Pons (tissue), 1 donor: ENCODE results near the gene CD33.
A peak's percentile ranks its signal among the peaks of the same experiment; 100 is the strongest.

Experiments used
- DNase-seq: peaks from one replicate; pipeline ENCODE4 v3.0.0-alpha.2; 2016; ENCODE audit warnings: low spot score

CD33 gene

DNA sequence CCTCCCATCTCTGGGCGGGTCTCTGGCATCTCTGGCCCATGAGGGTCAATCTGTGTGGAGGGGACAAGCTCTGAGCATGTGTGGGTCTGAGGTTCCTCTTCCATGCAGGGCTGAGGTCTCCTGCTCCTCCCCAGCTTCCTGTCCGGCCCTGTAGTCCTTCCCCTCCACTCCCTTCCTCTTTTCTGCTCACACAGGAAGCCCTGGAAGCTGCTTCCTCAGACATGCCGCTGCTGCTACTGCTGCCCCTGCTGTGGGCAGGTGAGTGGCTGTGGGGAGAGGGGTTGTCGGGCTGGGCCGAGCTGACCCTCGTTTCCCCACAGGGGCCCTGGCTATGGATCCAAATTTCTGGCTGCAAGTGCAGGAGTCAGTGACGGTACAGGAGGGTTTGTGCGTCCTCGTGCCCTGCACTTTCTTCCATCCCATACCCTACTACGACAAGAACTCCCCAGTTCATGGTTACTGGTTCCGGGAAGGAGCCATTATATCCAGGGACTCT, at the start of gene CD33:
Gene CD33 (plus strand): TSS at position 183 of the 496 bp plus-strand sequence. CDS start 39 bp downstream, at position 222.
- DNase-seq, result peak; percentile 46

GRCh38 chr19:51179256-51179655, 45.6 kb upstream of the CD33 start:
- no peak for DNase-seq

- no peak for DNase-seq
Observed at GRCh38 chr19:51181377-51181912, 43.4 kb upstream of the CD33 start.

DNA sequence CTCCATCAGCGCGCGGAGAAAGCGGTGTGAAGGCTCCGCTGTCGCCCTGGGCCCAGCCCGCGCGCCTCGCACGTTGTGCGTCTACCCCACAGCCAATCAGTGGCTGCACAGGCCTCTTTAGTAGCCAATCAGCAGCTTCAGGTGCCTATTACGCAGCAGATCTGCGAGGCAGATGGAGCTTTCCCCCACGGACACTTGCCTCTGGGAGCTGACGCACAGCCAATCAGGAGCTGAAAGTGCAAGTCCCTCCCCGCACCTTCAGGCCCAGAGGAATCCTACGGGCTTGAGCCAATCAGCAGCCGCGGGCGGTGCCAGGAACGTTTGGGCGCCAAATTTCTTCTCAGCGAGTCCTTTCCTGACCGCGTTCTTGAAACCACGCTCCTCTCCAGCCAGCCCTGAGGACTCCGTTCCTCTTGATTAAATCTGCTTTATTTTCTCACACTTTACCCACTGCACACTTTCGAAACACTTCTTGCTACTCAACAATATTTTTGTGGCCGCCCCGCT, 42.9 kb upstream of the CD33 start:
- DNase-seq, result no peak

GRCh38 chr19:51183629-51184028, 41.3 kb upstream of the CD33 start:
- DNase-seq, result no peak

DNA sequence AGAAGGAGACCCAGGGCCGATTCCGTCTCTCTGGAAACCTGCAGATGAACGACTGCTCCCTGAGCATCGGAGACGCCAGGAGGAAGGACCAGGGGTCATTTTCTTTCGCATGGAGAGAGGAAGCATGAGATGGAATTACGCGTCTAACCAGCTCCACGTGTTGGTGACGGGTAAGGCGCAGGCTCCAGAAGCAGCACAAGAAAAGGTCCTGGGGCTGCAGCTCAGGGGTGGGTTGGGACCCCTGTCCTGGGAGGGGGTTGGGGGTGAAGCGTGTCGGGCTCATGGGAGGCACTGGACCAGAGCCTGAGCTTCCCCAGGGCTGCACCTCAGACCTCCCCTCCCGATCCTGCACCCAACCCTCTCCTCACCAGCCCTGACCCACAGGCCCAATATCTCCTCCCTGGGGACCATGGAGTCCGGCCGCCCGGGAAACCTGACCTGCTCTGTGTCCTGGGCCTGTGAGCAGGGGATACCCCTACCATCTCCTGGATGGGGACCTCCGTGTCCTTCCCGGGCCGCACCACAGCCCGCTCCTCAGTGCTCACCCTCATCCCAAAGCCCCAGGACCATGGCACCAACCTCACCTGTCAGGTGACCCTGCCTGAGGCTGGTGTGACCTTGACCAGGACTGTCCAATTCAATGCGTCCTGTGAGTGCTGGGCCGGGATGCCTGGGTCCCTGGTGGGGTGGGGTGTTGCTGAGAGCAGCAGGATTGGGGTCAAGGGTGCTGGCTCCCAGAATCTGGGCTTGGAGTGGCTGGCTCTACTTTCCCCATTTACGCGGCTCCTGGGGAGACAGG, 39.6 kb upstream of the CD33 start:
- DNase-seq, result no peak

GRCh38 chr19:51185868-51186215, 39.0 kb upstream of the CD33 start:
- DNase-seq, result no peak

DNA sequence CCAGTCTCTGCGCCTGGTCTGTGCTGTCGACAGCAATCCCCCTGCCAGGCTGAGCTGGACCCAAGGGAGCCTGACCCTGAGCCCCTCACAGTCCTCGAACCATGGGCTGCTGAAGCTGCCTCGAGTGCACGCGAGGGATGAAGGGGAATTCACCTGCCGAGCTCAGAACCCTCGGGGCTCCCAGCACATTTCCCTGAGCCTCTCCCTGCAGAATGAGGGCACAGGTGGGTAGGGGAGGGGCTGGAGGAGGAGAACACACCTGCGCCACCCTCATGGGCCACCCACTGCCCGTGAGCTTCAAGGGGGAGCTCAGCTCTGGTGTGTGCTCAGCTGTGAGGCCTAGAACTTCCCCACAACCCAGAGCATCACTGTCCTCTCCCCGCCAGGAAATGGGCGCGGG, 38.6 kb upstream of the CD33 start:
- no peak for DNase-seq

DNA sequence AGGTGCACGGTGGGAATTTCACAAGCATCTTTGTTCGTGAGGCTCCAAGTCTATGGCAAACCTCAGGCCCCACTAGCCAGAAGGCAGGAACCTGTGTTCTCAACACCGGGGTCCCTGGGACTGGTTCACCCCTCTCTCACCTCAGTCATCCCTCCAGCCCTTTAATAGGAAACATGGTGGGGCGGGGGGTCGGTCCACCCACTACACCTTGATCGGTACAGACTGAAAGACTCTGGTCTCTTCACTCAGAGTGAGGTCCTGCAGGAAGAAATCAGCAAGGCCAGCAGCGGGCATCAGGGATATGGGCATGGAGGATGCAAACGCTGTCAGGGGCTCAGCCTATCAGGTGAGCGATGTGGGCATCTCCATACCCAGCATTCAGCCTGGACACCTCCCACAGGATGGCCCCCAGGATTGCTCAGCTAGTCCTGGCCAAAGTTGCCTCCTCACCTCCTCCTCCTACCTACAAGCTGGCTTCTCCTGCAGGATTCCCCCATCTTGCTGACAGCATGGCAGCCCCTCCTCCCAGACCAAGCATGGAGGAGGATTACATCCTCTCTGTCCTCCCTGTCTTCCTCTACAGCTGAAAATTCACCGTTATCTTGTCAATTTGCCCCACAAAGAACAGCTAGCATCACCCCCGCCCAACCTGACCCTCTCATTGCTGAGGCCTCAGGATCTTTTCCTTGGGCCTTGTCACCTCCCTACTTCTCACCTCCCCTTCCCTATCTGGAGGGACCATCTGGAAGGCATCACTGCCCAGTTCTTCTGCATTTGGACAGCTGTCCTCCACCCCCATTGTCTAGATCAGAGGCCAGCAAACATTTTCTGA, 37.3 kb upstream of the CD33 start:
- no peak for DNase-seq

DNA sequence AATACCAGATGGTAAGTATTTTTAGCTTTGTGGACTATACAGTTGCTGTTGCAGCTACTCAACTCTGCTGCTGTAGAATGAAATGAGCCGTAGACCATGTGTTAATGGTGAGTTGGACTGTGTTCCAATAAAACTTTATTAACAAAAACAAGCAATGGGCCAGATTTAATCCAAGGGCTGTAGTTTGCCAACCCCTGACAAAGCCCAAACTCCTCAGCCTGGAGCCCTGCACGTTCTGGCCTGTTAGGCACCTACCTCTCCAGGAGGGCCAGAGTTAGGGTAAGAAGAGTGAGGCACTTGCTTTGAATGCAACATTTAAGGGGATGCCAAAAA, 36.7 kb upstream of the CD33 start:
- no peak for DNase-seq

GRCh38 chr19:51192689-51193088, 32.2 kb upstream of the CD33 start:
- no peak for DNase-seq

GRCh38 chr19:51194527-51195315, 30.2 kb upstream of the CD33 start:
- DNase-seq, result no peak

- no peak for DNase-seq
Observed at GRCh38 chr19:51195316-51195586, 29.6 kb upstream of the CD33 start.

DNA sequence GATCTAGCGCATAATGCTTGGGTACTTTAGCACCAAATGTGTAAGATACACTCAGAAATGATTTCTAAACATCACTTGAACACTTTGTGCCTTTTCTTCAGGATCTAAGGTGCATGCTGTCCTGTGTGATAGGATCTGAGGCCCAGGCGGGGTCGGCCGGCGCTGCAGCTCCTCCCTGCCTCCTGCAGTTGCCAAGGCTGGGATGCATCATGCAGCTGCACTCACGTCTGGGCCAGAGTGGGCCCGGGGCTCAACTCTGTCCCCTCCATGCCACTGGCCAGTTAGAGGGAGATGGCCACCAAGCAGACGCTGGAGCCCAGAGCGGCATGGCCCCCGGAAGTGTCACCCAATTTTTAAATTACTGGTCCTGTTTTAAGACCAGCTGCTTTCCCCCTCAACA, 29.3 kb upstream of the CD33 start:
- DNase-seq, result no peak

DNA sequence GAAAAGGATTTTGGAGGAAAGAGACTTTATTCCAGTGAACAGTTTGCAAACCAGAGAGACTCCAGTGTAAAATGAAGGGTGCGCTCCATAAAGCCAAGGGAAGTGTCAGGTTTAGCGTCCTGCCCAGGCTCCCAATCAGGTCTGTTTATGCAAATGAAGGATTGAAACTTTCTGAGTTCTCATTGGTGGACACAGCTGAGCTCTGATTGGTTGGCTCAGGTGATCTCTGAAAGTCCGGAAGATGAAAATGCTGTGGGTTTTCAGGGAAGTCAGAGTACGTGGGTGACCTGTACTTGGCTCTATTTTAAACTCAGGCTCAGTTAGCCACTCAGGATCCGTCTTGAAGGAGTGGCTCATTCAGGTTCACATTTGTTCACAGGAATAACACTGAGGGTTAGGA, 28.7 kb upstream of the CD33 start:
- DNase-seq, result no peak

GRCh38 chr19:51198641-51199040, 26.2 kb upstream of the CD33 start:
- no peak for DNase-seq

DNA sequence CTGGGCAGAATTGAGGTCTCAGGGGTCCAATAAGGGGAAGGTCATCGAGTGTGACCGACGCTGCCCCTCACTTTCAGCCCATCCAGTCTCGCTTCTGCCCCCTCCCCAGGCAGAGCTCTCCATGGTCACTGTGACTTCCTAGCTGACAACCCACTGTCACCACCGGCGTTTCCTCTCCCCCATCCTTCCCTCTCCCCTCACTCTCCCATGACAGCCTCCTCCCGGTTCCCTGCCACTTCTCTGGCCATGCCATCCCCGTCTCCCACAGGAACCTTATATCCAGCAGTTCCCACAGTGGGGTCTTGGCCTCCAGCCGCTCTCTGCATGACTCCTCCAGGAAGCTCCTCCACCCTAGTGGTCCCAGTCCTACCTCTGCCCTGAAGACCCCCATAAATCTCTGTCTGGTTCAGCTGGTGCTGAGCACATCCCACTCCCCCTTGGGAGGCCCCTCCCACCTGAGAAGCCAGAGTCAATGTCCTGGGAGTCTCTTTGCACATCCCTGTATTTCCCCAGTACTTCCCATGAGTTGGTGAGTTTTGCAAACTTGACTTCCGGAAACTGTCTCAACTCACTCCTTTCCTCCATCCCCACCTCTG, 24.7 kb upstream of the CD33 start:
- DNase-seq, result no peak

- no peak for DNase-seq
Observed at GRCh38 chr19:51201712-51202111, 23.2 kb upstream of the CD33 start.

GRCh38 chr19:51203916-51204315, 21.0 kb upstream of the CD33 start:
- no peak for DNase-seq

- DNase-seq, result no peak
Observed at GRCh38 chr19:51204321-51204720, 20.6 kb upstream of the CD33 start.

DNA sequence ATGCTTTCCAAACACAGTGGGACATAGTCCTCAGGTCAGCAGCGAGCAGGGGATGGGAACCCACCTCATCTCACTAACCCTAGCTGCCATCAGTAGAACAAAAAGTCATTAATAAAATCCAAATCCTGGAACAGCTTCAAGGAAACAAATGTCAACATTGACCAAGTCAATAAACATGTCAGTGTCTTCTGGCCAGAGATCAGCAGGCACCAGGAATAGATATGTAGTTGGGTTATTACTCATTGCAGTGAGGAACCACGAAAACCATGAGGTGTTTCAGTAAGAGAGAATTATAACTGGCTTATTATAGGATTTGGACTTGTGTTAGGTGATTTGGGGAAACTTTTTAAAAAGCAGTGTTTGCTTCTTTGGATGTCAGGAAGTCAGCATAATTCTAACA, 17.1 kb upstream of the CD33 start:
- no peak for DNase-seq

DNA sequence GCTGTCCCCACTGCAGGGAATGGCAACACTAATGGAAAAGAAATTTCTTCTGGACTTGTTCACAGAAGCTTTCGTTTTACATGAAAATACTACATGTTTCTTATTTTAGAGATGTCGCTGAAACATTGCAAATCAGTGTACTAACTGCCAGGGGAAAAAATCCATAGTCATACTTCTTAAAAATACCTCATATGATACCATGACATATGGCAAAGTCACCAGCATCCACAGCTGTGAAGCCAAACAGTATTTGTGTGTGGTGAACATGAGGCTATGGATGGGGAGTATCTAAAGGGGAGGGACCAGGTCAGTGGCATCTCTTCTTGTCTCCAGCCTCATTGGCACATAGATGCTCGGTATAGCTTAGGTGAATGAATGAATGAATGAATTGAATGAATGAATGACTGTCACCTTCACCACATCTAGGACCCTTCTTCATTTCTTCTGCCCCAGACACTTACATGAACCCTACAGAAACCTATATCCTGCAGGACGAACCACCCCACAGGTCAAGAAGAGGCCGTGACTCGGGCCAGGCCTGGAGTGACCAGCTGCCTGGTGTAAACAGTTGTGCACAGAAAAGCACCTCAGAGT, 14.6 kb upstream of the CD33 start:
- DNase-seq, result no peak
